ENCODE measurements around the gene KCNJ9.
A peak's percentile ranks its signal among the peaks of the same experiment; 100 is the strongest.
"Not testable (repeated sequence)": the region's sequence is repeated elsewhere in the genome, so short reads cannot be mapped to it uniquely, and the experiment has no call there.

KCNJ9 gene

DNA sequence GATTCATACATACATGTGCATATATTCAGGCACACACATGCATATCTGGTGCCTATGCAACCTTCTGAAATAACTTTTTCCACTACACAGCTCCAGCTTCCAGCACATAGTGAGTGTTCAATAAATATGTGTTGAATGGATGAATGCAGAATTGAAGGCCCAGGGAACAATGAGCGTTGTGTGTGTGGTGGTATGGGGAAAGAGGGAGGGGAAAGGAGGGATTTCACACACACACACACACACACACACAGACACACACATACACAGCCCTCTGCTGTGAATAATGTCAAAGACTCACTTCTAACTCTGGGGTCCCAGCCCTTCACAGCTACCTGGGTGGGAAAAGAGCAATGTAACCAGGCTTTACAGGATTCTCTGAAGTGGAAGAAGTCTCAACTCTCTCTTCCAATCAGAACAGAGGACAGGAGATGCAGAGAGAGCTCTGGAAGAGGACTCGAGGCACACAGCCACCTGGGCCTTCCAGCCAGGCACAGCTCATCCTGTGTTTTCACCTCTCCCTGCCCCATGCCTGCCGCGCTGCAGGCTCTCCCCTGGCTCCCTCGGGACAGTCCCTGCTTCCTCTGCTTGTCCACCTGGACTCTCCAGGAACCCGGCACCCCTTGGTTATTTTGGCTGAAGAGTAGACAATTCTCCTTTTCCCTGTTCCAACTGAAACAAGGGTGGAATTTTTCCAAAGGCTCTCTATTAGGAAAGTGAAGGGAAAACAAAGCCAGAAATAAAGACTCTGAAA is 22.5 kb downstream of the KCNJ9 start:
- DNase-seq (ENCODE audit: low read depth, low spot score) = no peak

- no peak for DNase-seq (ENCODE audit: low read depth, low spot score)
Observed at GRCh38 chr1:160104486-160104885, 23.1 kb downstream of the KCNJ9 start.

DNA sequence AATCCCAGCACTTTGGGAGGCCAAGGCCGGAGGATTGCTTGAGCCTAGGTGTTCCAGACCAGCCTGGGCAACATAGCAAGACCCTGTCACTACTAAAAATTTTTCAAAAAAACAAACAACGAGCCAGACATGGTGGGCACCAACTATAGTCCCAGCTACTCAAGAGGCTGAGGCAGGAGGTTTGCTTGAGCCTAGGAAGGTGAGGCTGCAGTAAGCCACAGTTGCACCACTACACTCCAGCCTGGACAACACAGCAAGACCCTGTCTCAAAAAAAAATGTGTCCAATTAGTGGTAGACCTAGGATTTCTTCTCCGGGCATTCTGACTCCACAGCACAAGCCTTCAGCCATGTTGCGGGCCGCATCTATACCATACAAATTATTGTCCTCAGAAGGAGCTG is 23.8 kb downstream of the KCNJ9 start:
- no peak for DNase-seq (ENCODE audit: low read depth, low spot score)

GRCh38 chr1:160107512-160107911 is 26.2 kb downstream of the KCNJ9 start:
- no peak for DNase-seq (ENCODE audit: low read depth, low spot score)

DNA sequence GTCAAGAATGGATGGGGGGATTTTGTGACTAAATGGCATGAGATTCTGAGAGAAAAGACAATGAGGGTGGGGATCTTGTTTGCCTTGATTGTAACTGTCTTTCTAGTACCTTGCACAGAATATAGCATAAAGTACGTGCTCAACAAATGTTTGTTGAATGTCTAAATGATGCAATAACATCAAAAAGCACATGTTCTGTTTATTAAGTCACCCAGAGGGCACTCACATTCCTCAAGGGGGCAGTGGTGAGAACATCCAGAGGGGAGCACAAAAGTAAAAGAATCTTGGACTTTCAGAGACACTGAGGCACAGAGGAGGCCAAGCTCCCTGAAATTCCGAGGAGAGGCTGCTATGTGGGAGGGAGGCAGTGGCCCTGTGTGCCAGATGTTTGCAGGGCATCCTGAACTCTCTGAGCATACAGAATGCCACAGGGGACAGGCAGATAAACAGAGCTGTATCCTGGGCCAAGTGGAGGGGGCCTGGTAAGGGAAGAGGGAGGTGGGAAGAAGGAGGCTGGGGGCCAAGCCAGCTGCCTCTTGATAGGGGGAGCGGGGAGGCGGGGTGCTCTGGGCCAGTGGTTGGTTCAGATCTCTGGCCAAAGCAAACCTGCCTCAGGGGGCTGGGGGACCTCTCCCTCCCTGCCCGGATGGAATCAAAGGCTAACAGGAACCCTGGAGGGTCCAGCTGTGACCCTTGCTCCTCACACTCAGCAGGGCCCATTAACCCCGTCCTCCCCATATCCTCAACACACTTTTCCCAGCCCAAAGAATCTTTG is 27.7 kb downstream of the KCNJ9 start:
- DNase-seq (ENCODE audit: low read depth, low spot score) = peak; percentile 25

- DNase-seq (ENCODE audit: low read depth, low spot score) = no peak
Observed at GRCh38 chr1:160109686-160110085, 28.3 kb downstream of the KCNJ9 start.

DNA sequence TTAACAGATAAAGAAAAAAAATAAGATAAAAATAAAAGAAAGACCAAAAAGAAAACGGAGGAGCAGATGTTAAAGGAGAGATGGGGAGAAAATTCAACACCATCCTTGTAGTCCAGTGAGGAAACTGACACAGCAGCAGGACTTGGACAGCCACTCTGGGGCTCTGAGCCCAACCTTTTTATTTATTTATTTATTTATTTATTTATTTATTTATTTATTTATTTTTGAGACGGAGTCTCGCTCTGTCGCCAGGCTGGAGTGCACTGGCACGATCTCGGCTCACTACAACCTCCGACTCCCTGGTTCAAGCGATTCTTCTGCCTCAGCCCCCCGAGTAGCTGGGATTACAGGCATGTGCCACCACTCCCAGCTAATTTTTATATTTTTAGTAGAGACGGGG is 30.1 kb downstream of the KCNJ9 start:
- not testable (repeated sequence) for DNase-seq (ENCODE audit: low read depth, low spot score)

DNA sequence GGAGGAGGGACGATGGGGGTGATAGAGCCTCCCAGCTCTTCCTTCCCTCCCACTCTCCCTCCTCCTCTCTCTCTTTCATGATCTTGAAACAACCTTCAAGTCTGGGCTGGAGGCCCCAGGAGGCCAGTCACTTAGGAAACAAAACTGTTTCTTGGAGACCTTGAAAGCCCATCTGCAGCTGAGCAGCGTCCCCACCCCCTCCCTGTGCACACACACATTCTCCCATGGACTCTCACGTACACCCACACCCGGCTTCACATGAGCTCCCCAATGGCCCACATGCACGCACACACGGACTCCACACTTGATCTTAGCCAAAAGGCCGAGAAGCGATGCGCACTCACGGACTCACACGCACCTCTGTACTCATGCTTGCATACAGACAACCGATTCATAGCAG is 31.0 kb downstream of the KCNJ9 start:
- no peak for DNase-seq (ENCODE audit: low read depth, low spot score)

- DNase-seq (ENCODE audit: low read depth, low spot score) = no peak
Observed at GRCh38 chr1:160113407-160113806, 32.1 kb downstream of the KCNJ9 start.

DNA sequence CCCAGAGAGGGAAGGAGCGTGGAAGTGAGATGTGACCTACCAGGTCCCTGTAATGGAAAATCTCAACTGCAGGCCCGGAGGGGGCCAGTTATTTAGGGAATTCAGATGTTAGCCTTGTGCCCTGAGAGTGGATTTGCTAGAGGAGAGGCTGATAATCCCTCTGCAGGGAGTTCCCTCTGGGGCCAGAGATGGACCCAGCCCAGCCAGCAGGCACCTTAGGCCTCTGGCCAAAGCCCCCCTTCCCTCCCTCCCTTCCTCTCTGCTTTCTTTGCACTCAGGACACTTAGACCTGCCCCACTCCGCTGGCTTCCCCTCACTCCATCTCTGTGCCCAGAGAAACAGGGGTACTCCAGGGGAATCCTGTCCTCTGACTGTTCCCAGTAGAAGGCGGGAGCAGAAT is 32.7 kb downstream of the KCNJ9 start:
- DNase-seq (ENCODE audit: low read depth, low spot score) = no peak

GRCh38 chr1:160115545-160116282 is 34.4 kb downstream of the KCNJ9 start, which contains the start of gene ATP1A2:
Gene ATP1A2 (plus strand): TSS chr1:160115759. CDS start chr1:160115862, 103 bp downstream.
- DNase-seq (ENCODE audit: low read depth, low spot score) = no peak

DNA sequence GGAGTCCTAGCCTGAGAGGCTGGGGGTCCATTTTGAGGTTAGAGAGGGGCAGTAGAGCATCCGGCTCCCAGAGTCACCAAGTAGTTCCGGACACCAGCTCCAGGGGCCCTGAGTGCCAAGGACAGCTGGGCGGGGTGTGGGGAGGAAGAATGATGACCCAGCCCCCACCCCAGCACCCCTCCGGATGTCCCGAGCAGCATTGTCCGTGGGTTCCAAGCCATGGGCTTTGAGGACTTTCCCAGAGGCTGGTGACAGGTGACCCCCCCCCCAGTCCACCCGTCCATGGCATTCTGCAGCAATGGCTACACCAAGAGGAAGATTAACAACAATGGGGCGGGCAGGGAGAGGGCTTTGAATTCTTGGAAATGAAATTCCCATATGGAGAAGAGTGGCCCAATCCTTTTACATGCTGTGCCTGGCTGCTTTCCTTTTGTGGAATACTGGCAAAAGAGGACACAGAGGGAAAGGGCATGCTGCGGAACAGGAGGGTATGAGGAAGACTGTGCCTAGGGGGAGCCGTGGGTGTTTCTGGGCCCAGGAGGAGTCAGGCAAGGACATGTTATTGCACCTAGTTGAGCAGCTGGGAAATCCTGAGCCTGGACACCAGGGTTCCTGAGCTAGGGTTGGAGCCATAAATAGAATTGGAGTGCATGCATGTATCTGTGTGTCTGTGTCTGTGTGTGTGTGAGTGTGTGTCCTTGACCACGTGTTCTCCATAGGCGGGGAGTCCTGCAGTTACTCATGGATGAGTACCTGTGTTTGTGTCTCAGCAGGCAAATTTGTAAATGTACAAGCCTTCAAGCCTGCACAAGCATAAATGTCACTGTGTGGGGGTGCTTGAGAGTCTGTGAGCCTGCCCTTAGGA is 35.2 kb downstream of the KCNJ9 start:
- DNase-seq (ENCODE audit: low read depth, low spot score) = no peak

GRCh38 chr1:160117300-160117699 is 36.0 kb downstream of the KCNJ9 start:
- DNase-seq (ENCODE audit: low read depth, low spot score) = no peak

DNA sequence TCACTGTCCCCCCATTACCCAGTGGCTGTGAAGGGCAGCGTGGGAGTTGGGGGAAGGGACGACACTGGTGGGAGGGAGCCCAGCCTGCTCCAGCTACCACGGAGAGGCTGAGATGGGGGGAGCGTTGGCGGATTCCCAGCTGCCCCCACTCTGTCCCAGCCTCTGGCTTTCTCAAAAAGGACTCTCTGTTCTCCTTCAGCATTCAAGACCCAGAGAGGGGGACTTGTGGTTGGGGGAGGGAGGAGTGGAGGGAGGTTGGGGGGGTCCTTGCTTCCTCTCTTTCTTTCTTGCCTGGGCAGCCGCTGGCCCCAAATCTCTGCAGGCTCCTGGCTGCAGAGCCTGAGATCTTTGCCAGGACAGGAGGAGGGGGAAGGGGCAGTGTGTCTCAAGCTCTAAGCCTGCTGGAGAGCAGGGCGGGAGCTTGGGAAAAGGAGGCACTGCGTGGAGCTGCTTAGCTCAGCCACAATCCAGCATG is 36.4 kb downstream of the KCNJ9 start:
- DNase-seq (ENCODE audit: low read depth, low spot score) = no peak

DNA sequence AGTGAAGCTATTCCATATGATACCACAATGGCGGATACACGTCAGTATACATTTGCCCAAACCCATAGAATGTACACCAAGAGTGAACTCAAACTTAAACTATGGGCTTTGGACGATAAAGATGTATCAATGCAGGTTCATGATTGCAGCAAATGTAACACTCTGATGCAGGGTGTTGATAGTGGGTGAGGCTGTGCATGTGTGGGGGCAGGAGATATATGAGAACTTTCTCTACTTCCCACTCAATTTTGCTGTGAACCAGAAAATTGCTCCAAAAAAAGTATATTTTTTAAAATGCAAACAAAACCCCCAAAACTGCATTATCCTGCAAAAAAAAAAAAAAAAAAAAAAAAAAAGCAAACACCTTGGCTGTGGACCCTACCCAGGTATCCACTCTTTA is 37.6 kb downstream of the KCNJ9 start:
- DNase-seq (ENCODE audit: low read depth, low spot score) = no peak

DNA sequence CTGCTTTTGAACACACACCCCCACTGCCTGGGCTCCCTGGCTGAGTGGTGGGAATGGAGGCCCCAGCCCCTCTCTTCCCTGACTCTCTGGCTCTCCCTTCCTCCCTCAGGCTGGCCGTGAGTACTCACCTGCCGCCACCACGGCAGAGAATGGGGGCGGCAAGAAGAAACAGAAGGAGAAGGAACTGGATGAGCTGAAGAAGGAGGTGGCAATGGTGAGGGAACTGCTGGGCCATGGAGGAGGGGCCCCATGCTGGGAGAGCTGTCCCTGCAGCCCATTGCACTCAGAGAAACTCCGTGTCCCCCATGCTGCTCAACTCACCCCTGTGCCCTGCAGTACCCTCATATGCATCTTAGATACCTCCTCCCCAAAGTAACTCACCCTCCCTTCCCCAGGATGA is 39.5 kb downstream of the KCNJ9 start:
- no peak for DNase-seq (ENCODE audit: low read depth, low spot score)

DNA sequence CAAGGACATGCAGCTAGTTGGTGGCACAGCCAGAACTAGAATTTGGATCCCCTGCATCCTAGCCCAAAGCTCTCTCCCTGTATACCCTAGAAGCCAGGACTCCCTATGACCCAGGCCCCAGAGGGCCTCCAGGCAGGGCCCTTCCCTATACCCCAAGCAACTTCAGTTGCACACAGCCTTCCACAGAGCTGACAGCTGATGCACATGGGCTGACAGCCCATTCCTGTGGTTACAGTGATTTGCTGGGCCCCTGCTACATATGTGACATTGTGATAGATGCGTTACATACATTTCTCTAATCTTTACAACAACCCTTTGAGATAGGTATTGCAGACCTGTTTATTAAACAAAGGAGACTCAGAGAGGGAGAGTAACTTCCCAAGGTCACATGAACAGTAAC is 40.0 kb downstream of the KCNJ9 start:
- no peak for DNase-seq (ENCODE audit: low read depth, low spot score)

DNA sequence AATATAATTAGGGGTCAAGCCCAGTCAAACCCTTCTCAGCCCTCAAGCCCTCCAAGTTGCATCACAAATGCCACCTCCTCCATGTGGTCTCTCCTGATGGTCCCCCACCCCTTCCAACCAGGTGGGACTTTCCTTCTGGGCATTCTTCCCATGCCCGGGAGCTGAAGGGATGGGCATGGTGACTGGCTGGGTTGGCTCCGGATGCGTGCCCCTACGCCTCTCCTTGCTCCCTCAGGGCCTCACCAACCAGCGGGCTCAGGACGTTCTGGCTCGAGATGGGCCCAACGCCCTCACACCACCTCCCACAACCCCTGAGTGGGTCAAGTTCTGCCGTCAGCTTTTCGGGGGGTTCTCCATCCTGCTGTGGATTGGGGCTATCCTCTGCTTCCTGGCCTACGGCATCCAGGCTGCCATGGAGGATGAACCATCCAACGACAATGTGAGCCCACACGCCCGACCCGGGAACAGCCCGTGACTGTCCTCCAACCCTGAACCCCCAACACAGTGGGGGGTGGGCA is 41.7 kb downstream of the KCNJ9 start:
- DNase-seq (ENCODE audit: low read depth, low spot score) = no peak

DNA sequence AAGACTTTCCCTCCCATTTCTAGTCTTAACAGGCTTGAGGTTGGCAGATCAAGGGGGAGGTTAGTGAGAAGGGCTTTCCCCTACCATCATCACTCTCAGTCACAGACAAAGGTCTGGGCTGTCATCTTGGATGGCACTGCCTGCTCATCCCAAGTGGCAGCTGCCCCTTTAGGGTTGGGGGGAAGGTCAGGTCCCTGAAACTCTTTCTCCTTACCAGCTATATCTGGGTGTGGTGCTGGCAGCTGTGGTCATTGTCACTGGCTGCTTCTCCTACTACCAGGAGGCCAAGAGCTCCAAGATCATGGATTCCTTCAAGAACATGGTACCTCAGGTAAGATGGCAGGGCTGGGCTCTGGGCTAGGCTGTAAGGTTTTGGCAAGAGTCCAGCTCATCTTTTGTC is 42.4 kb downstream of the KCNJ9 start:
- DNase-seq (ENCODE audit: low read depth, low spot score) = no peak

- no peak for DNase-seq (ENCODE audit: low read depth, low spot score)
Observed at GRCh38 chr1:160124705-160125478, 43.6 kb downstream of the KCNJ9 start.

All from activated naive CD8-positive, alpha-beta T cell treated with anti-CD3 and anti-CD28 coated beads, Interleukin-2, amount 50 U/mL, for 16 hours (primary cell).